HFF-Myc (cell line): Measurements from ENCODE around the gene DGKG.

Source experiments
- DNase-seq: peaks from one replicate; pipeline ENCODE4 v3.0.0-alpha.2; 2011; ENCODE audit warnings: low read depth; ENCODE audit errors: extremely low read depth
- H3K4me3 ChIP-seq: replicated peaks from 2 replicates; pipeline ENCODE4 v1.5.1; 2011; ENCODE audit warnings: low read depth, mild to moderate bottlenecking, control low read depth, low read length
- TF ChIP-seq, protein P1 (sequence below): IDR thresholded peaks from 2 replicates; pipeline ENCODE4 v1.5.1; 2012; ENCODE audit warnings: mild to moderate bottlenecking, low read depth, low read length, control low read depth; ENCODE audit errors: missing control alignments

Gene DGKG

DNA sequence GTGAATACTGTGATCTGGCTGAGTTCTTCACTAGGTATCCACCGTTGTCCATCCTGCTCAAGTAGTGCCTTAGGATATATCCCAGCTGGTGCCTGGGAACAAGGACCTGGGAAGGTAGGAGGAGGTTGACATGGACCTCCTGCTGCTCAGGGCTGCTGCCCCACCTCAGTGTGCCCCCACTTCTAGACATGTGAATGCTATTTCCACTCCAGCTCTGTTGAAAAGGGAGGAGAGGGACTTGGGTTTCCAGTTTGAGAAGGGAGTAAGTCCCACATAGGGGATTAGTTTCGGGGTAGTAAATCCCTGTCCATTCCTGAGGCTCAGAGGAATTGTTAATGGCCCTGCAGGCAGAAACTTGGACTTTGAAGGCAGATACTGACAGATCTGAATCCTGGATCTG, 220.2 kb downstream of the DGKG start:
- H3K4me3 ChIP-seq = no peak overlapping the region
- TF ChIP-seq, protein P1, sequence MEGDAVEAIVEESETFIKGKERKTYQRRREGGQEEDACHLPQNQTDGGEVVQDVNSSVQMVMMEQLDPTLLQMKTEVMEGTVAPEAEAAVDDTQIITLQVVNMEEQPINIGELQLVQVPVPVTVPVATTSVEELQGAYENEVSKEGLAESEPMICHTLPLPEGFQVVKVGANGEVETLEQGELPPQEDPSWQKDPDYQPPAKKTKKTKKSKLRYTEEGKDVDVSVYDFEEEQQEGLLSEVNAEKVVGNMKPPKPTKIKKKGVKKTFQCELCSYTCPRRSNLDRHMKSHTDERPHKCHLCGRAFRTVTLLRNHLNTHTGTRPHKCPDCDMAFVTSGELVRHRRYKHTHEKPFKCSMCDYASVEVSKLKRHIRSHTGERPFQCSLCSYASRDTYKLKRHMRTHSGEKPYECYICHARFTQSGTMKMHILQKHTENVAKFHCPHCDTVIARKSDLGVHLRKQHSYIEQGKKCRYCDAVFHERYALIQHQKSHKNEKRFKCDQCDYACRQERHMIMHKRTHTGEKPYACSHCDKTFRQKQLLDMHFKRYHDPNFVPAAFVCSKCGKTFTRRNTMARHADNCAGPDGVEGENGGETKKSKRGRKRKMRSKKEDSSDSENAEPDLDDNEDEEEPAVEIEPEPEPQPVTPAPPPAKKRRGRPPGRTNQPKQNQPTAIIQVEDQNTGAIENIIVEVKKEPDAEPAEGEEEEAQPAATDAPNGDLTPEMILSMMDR = no peak
- no peak for DNase-seq

DNA sequence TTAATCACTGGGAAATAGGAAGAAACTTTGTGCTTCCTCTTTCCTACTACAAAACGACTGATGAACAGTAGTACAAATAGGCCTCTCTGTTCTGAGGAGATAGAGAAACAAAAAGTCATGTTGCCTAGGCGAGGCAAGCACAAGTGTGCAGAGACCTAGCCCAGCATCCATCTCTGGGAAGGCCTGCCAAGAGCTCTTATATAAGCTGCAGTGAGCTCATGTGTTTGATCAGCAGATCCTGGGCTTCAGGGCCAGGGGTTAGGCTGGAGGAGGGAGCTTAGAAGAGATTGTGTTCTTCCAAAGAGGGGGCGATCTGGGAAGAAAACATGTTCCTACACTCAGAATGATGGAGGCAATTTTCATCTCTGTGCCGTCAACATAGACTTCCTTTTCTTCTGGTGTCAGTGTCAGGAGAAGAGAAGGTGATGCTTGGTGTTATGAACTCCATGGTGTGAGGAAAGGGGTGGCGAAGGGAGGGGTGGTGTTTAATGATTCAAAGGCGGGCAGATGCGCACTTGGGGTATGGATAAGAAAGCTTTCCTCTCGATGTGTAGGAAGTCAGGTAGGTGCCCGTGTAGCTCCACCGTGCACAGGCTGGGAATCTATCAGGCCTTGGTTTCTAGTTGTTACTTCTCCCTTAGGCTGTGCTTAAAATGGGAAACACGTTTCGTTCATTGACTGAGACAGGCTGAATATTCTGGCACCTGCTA, 223.6 kb downstream of the DGKG start:
- H3K4me3 ChIP-seq = no peak overlapping the region
- no peak for DNase-seq
- TF ChIP-seq, protein P1 = no peak

DNA sequence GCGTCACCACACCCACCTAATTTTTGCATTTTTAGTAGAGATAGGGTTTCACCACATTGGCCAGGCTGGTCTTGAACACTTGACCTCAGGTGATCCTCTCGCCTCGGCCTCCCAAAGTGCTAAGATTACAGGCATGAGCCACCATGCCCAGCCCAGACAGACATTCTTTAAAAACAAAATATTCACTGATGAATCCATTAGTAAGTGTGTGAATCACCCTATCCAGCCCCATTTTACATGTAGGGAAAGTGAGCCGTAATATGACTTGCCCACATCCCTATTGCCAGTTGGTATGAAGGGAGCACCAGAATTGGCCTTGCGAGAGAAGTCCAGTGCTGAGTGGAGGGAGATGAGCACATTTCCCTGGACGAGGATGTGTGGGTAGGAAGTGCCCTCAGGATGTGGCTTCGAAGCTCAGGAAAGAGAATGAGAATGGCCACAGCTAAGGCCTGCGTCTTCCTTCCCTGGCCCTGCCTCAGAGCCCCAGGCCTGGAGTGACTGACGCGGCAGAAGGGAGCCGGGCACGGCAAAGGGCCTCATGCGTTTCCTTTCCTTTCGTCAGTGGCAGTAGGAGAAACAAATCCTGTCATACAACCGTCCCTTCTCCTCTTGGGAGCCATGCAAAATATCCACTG, 224.9 kb downstream of the DGKG start:
- DNase-seq = no peak
- H3K4me3 ChIP-seq = no peak overlapping the region
- TF ChIP-seq, protein P1 = no peak

DNA sequence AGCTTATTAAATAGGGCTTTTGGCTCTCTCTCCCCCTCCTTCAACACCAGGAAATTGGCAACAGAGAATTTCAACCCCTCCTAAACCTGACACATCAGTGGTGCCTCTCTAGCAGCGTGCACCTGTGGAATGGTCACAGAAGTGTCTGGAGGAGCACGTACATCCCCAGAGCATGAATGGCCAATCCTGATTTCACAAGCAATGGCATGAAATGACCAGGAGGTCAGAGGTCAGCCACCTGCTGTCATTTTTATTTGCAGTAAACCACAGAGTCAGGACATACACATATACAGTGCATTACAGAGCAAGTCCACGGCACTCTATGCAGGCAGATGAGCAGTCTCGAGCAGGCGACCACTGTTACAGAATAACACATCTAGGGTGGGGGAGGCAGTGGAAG, 228.1 kb downstream of the DGKG start:
- no peak for DNase-seq
- TF ChIP-seq, protein P1 = no peak
- H3K4me3 ChIP-seq = no peak overlapping the region

DNA sequence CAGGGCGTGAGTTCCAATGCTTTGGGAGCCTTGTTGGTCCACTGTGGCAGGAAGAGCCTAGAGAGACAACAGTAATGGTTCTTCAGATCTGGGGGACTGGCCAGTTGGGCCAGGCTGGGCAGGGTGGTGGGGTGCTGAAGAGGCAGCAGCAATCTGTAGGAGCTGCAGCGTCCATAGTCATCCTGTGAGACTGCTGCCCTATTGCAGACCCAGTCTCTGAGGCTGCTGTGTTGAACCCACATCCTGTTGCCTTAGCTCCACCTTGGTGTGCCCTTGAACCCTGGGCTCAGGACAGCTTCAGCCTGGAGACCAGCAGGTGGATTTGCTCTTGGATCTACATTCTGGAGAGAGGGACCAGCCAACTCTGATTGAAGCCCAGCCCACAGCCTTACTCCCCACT, 229.5 kb downstream of the DGKG start:
- H3K4me3 ChIP-seq = no peak overlapping the region
- TF ChIP-seq, protein P1 = no peak
- no peak for DNase-seq

DNA sequence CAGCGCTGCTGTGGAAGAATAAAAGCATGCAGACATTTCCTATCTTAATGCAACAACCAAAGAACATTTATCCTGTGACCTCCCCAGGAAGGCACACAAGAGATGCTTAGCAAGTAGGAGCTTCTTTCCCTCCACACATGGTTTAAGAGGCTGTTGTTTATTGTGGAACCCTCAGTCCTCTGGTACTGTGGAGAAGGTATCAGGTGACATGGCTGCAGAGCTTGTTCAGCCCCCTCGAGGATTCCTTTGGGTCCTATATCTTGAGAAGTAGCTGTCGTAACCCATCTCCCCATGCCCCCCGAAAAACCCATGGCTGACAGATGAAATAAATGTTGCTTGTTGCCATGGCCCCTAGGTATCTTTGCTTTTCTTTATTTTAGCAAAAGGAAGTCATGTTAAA, 232.8 kb downstream of the DGKG start:
- H3K4me3 ChIP-seq = no peak overlapping the region
- TF ChIP-seq, protein P1 = no peak
- no peak for DNase-seq
